ENCODE measurements around the gene SLC23A2.

GRCh38 chr20:4883051-4883450 is 118.3 kb downstream of the SLC23A2 start:
- TF ChIP-seq CTCF (IDR thresholded peaks at IDR 0.05), result no peak
- no peak for TF ChIP-seq POLR2A (IDR thresholded peaks at IDR 0.05)
- TF ChIP-seq EP300 (IDR thresholded peaks at IDR 0.05; ENCODE audit: low read depth), result no peak
- no peak for TF ChIP-seq POLR2AphosphoS5 (IDR thresholded peaks at IDR 0.05)
